Cortex of kidney (tissue), 1 donor: ENCODE measurements around the gene STARD13.

Experiments used
- DNase-seq: peaks from one replicate; lab custom pipeline; 2025; lab: John Stamatoyannopoulos, UW

STARD13 gene

GRCh38 chr13:33081666-33082065 lies 203.9 kb downstream of the STARD13 start:
- no peak for DNase-seq

- no peak for DNase-seq
Measured at GRCh38 chr13:33080972-33081590, 204.5 kb downstream of the STARD13 start.

GRCh38 chr13:33079960-33080359 lies 205.6 kb downstream of the STARD13 start:
- no peak for DNase-seq

- no peak for DNase-seq
Measured at GRCh38 chr13:33078263-33078662, 207.3 kb downstream of the STARD13 start.

DNA sequence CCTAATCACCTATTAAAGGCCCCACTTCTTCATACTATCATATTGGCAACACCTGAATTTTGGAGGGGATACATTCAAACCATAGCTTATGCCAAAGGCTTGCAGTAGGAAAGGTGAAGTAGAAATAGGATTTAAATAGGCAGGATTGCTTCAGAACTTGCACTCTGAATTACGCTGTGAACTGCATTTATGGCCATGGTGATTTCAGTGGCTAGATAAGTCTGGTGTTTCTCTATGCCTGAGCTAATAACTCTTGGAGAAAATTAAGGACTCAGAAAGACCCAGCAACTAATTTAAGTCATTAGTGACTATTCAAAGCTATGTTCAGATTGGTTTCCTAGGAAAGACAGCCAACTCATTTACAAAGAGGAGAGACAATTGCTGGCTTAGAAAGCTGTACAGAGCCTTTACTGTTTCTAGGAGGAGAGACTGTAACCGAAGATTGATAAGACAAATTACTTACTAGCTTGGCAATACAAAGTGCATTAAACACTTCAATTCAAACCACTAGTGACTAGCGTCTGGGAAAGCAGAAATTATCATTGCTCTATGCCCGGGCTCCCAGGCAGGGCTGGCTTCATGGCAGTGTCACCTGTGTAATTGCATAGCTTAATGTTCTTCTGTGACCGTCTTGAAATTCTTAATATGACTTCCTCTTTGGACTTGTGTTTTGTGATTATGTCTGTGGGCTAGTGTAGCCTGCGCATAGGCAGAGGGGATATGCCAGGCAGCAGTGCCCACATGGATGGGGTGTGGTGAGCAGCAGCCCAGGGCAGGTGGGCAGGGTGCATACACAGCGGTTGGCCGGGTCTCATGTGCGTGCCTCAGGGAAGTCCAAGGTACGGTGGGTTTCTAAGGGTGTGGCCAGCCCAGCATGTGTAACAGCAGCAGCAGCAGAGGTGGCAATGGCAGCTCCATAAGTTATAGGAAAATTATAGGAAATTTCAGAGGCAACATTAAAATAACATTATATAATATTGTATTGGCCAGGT lies 209.3 kb downstream of the STARD13 start:
- DNase-seq: no peak

DNA sequence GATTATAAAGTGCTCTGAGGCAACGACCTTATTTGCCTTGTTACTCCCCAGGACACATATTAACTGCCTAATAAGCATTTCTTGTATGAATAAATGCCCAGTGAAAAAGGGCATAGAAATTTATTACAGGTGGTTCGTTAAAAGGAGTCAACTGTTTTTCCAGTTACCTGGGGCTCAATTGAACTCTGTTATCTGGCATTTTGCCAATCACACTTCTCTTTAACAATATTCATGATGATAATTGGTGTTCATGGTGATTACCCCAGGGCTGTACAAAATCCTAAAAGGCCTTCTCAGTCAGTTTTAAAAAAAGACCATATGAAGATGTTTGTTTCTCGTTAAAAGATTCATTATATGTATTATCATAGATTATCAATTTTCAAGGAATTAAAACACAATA lies 212.2 kb downstream of the STARD13 start:
- DNase-seq: no peak

GRCh38 chr13:33072759-33073158 lies 212.8 kb downstream of the STARD13 start:
- no peak for DNase-seq

DNA sequence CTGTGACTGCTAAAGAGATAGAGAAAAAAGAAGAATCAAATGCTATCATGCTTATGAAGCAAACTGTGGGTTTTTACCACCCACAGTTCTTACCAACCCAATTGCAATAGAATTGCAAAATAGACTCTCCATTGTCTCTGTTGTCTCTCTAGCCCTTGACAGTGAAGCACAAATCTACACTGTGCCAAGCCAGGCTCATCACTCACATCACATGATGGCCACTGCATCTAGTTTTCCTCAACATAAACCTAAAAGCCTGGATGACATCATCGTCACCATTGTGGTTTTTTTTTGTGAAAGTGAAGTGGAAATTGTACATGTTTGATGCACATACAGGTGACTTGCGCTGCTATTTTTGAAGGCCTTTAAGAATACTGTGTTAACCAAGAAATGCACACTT lies 213.3 kb downstream of the STARD13 start:
- no peak for DNase-seq

- no peak for DNase-seq
Measured at GRCh38 chr13:33070713-33071112, 214.8 kb downstream of the STARD13 start.

- DNase-seq: no peak
Measured at GRCh38 chr13:33069365-33069764, 216.2 kb downstream of the STARD13 start.

DNA sequence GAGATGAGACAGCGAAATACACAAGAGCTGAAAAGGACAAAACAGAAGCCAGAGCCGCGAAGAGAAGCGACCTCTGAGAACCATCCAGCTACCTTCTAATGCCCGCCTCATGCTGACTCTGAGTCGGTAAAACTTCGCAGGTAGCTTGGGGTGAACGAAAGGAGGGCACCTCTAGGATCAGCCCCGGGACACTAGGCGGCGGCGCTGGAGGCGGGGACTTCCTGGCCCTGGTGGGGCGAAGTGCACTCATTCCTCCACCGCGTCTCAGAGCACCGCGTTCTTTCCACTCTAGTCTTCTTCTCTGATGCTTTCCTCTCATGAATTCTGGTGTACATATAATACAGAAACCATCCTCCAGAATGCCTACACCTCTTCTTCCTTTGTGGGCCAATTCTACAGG lies 219.2 kb downstream of the STARD13 start:
- no peak for DNase-seq

DNA sequence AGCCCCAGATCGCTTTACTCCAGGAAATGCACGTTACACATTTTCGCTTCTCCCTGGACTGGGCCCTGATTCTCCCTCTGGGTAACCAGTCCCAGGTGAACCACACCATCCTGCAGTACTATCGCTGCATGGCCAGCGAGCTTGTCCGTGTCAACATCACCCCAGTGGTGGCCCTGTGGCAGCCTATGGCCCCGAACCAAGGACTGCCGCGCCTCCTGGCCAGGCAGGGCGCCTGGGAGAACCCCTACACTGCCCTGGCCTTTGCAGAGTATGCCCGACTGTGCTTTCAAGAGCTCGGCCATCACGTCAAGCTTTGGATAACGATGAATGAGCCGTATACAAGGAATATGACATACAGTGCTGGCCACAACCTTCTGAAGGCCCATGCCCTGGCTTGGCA lies 224.7 kb downstream of the STARD13 start:
- no peak for DNase-seq

GRCh38 chr13:33058776-33059327 lies 226.7 kb downstream of the STARD13 start:
- DNase-seq: no peak

- no peak for DNase-seq
Measured at GRCh38 chr13:33057019-33057780, 228.4 kb downstream of the STARD13 start.

- no peak for DNase-seq
Measured at GRCh38 chr13:33053397-33054066, 232.0 kb downstream of the STARD13 start.
